ENCODE data around the gene HIRA.

DNA sequence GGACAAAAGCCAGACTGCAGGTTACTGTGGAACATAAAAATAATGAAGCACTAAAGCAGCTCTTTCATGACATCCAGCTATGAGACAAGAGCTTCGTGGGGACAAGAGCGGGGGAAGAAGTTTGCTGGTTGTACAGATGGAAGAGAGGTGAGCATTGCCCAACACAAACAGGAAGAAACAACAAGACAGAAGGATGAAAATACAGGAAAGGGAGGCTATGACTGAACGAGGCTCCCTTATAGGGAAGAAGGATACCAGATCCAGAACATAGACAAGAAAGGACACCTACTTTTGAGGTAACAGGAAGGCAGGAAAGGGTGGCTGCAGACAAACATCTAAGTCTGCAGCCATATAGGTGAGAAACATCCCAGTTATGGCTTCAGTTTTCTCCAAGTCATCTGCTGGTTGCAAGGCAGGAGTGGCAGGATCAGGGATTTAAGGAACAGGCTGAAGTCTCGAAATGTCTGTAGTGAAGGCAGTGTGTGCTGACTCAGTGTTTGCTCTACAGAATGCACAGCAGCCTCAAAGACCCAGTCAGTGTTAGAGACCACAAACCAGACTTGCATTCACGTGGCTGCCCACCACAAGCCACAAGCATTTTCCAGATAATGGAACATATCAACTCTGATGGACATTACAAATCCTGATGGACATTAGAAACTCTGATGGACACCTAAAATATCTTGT is 141.9 kb downstream of the HIRA start:
- TF ChIP-seq EZH2 (IDR thresholded peaks at IDR 0.05; ENCODE audit: borderline replicate concordance, low read length) = no peak
- TF ChIP-seq, protein P1, sequence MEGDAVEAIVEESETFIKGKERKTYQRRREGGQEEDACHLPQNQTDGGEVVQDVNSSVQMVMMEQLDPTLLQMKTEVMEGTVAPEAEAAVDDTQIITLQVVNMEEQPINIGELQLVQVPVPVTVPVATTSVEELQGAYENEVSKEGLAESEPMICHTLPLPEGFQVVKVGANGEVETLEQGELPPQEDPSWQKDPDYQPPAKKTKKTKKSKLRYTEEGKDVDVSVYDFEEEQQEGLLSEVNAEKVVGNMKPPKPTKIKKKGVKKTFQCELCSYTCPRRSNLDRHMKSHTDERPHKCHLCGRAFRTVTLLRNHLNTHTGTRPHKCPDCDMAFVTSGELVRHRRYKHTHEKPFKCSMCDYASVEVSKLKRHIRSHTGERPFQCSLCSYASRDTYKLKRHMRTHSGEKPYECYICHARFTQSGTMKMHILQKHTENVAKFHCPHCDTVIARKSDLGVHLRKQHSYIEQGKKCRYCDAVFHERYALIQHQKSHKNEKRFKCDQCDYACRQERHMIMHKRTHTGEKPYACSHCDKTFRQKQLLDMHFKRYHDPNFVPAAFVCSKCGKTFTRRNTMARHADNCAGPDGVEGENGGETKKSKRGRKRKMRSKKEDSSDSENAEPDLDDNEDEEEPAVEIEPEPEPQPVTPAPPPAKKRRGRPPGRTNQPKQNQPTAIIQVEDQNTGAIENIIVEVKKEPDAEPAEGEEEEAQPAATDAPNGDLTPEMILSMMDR (conservative IDR thresholded peaks at IDR 0.05 in 1 of 2, IDR thresholded peaks at IDR 0.05 in 1 of 2; ENCODE audit: extremely low read depth in 1 of 2, insufficient read depth in 1 of 2, low read depth in 1 of 2, low read length in 2 of 2) = no peak
